Measurements from ENCODE around the gene ANKRD44. TPM values are rescaled to one million over a fixed set of nuclear protein-coding genes. Genes with fewer than 3 reads are reported as not detected.
"Not testable (repeated sequence)": the region's sequence is repeated elsewhere in the genome, so short reads cannot be mapped to it uniquely, and the experiment has no call there.

ANKRD44 gene
- total RNA-seq, 1 donor from 2014 or later, result 4.3 TPM

DNA sequence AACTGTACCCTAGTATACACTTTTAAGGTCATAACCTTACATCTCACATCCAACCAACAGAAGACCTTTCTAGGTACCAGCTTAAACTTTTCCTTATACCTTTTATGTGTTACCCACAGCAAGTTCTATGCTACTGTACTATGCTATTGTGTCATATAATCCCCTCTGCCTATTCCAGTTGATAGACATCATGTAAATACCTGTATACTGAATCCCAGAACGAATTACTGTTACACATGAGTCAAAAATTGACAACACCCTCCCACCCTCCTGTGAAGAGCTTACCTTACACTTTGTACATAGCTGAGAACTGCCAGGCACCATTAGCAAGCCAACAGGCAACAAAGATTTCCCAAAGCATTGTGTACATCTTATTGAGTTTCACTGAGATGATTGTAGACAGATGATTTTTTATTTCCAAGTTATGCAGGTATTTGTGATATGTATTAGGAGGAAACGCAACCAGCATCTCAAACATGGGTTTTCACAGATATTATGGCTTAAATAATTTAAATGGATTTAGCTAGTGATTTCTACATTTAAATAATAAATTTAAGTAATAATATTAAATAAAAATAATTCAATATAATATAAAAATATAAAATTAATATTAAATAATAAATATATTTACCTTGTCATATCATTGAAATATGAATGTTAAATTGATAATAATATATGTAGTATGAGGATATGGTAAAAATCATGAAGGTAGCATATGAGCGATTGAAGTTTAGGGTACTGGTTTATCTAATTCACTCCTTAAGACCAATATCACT lies 43.0 kb upstream of the ANKRD44 start:
- no peak for DNase-seq (ENCODE audit: low read depth)
- no peak overlapping the region for H3K4me3 ChIP-seq (ENCODE audit: low read depth, low read length)
- H3K36me3 ChIP-seq (ENCODE audit: control insufficient read depth, insufficient read depth, low read length), result no peaks in the 10 kb centered on the region
- no peaks in the 10 kb centered on the region for H3K27me3 ChIP-seq (ENCODE audit: control insufficient read depth, insufficient read depth, low read length)
- TF ChIP-seq, protein P1, sequence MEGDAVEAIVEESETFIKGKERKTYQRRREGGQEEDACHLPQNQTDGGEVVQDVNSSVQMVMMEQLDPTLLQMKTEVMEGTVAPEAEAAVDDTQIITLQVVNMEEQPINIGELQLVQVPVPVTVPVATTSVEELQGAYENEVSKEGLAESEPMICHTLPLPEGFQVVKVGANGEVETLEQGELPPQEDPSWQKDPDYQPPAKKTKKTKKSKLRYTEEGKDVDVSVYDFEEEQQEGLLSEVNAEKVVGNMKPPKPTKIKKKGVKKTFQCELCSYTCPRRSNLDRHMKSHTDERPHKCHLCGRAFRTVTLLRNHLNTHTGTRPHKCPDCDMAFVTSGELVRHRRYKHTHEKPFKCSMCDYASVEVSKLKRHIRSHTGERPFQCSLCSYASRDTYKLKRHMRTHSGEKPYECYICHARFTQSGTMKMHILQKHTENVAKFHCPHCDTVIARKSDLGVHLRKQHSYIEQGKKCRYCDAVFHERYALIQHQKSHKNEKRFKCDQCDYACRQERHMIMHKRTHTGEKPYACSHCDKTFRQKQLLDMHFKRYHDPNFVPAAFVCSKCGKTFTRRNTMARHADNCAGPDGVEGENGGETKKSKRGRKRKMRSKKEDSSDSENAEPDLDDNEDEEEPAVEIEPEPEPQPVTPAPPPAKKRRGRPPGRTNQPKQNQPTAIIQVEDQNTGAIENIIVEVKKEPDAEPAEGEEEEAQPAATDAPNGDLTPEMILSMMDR (IDR thresholded peaks at IDR 0.05; ENCODE audit: insufficient read depth, low read length, poor library complexity, severe bottlenecking), result no peak

DNA sequence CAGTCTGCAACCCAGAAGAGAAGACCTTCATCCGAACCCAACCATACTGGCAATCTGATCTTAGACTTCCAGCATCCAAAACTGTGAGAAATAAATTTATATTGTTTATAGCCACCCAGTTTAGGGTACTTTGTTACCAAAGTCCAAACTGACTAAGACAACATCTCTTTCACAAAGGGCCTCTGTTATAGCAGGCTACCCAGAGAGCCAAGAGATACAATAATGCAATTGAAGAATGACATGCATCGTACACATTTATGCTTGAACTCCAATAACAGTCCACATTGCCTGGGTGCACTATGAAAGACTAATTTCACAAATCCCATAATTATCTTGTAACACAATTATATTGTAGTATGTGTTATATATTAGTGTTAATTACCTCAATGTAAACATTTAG lies 39.1 kb upstream of the ANKRD44 start:
- no peaks in the 10 kb centered on the region for H3K27me3 ChIP-seq (ENCODE audit: control insufficient read depth, insufficient read depth, low read length)
- no peak for DNase-seq (ENCODE audit: low read depth)
- TF ChIP-seq, protein P1 (IDR thresholded peaks at IDR 0.05; ENCODE audit: insufficient read depth, low read length, poor library complexity, severe bottlenecking), result no peak
- H3K4me3 ChIP-seq (ENCODE audit: low read depth, low read length), result no peak overlapping the region
- H3K36me3 ChIP-seq (ENCODE audit: control insufficient read depth, insufficient read depth, low read length), result no peaks in the 10 kb centered on the region

DNA sequence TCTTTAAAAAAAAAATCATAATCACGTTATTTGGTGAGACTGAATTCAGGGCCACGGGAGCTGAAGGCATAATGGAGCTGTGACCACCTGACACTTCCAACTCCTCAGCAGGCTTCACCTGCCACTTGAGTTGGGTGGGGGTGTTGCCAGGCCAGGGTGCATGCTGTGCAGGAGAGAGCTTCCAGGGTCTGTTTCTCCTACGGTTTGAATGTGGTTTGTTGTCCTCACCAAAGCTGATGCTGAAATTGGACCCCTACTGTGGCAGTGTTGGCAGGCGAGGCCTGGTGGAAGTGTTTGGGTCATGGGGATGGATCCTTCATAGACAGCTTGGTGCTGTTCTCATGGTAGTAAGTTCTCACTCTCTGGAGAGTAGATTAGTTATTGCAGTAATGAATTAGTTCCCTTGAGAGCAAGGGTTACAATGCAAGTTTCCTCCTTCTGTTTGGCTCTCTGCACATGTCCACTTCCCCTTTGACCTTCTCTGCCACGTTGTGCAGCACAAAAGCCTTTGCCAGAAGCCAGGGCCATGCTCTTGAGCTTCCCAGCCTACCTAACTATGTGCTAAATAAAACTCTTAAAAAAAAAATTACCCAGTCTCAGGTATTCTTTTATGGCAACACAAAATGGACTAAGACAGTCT lies 38.3 kb upstream of the ANKRD44 start:
- H3K27me3 ChIP-seq (ENCODE audit: control insufficient read depth, insufficient read depth, low read length), result no peaks in the 10 kb centered on the region
- no peak for DNase-seq (ENCODE audit: low read depth)
- no peaks in the 10 kb centered on the region for H3K36me3 ChIP-seq (ENCODE audit: control insufficient read depth, insufficient read depth, low read length)
- TF ChIP-seq, protein P1 (IDR thresholded peaks at IDR 0.05; ENCODE audit: insufficient read depth, low read length, poor library complexity, severe bottlenecking), result no peak
- no peak overlapping the region for H3K4me3 ChIP-seq (ENCODE audit: low read depth, low read length)

DNA sequence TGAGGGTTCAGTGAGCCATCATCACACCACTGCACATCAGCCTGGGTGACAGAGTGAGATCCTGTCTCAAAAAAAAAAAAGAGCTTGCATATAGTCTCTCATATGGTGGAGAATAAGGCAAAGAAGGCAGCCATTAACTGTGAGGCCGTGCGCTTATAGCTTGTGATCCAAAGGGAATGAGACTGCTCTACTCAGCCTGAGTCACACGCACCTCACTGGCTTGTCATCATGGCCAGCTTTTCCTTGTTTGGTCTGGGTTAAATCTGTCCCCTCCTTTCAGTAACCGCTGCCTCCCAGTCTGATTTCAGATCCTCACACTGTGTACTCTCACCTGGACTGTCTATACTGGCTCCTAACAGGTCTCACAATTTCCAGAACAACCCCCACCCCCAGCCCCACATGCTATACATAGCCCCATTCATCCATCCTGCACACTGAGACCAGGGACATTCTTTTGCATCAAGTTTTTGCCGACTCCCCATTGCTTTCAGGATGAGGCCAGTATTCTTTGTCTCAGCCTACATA lies 35.3 kb upstream of the ANKRD44 start:
- TF ChIP-seq, protein P1 (IDR thresholded peaks at IDR 0.05; ENCODE audit: insufficient read depth, low read length, poor library complexity, severe bottlenecking), result no peak
- Histone ChIP-seq H3K36me3 (ENCODE audit: control insufficient read depth, insufficient read depth, low read length) (no peaks in the 10 kb centered on the region), H3K27me3 (ENCODE audit: control insufficient read depth, insufficient read depth, low read length) (no peaks in the 10 kb centered on the region), H3K4me3 (ENCODE audit: low read depth, low read length) (no peak overlapping the region)
- DNase-seq (ENCODE audit: low read depth), result no peak

DNA sequence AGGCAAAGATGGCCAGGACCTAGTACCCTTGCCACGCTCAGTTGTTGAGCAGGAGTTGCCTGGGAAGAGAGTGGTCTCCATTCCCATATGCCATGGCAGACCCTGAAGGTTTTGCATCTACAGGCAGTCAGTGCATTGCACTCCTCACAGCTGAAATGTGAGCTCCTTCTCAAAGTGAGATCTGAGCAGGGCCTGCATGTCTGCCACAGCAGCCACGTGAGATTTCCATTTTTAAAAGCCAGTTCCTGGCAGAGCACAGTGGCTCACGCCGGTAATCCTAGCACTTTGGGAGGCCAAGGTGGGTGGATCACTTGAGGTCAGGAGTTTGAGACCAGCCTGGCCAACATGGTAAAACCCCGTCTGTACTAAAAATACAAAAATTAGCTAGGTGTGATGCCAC lies 33.4 kb upstream of the ANKRD44 start:
- not testable (repeated sequence) for DNase-seq (ENCODE audit: low read depth); H3K36me3 ChIP-seq (ENCODE audit: control insufficient read depth, insufficient read depth, low read length); H3K27me3 ChIP-seq (ENCODE audit: control insufficient read depth, insufficient read depth, low read length)

DNA sequence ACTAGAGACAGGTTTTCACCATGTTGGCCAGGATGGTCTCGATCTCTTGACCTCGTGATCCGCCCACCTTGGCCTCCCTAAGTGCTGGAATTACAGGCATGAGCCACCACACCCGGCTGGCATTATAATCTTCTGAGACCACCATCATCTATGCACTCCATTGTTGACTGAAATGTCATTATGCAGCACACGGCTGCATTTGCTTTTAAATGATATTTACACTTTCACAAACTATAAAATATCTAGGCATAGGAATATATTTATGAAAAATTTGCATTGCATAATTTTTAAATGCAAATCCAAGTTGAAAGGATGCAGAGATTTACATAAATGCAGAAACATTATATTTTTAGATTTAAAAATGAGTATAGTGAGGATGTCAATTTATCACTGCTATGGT lies 30.0 kb upstream of the ANKRD44 start:
- TF ChIP-seq, protein P1 (IDR thresholded peaks at IDR 0.05; ENCODE audit: insufficient read depth, low read length, poor library complexity, severe bottlenecking), result no peak
- no peaks in the 10 kb centered on the region for H3K36me3 ChIP-seq (ENCODE audit: control insufficient read depth, insufficient read depth, low read length)
- no peaks in the 10 kb centered on the region for H3K27me3 ChIP-seq (ENCODE audit: control insufficient read depth, insufficient read depth, low read length)
- no peak overlapping the region for H3K4me3 ChIP-seq (ENCODE audit: low read depth, low read length)
- DNase-seq (ENCODE audit: low read depth), result no peak

More for the DNA sequence above, 33.4 kb upstream of the ANKRD44 start:
- not testable (repeated sequence) for H3K4me3 ChIP-seq (ENCODE audit: low read depth, low read length)

Measured in kidney epithelial cell (primary cell).